GM13976 (cell line): ENCODE data around the gene BPI.

Experiments
- DNase-seq: peaks from one replicate; pipeline ENCODE4 v3.0.0; 2012; ENCODE audit warnings: low spot score
- CTCF ChIP-seq: IDR thresholded peaks from 2 replicates; pipeline ENCODE4 v1.5.1; 2012; ENCODE audit warnings: borderline replicate concordance, mild to moderate bottlenecking; ENCODE audit not compliant: insufficient read depth; ENCODE audit errors: extremely low read depth, missing control alignments, control extremely low read depth
- in situ Hi-C: fragments of 300-500 bp; cut with MboI; formaldehyde crosslinking; loops from one replicate; pipeline ENCODE4 v1.12.0; 2022; ENCODE audit warnings: low sequenced_read_pairs, mixed read lengths, inconsistent platforms; ENCODE audit not compliant: unreplicated experiment

The BPI gene

DNA sequence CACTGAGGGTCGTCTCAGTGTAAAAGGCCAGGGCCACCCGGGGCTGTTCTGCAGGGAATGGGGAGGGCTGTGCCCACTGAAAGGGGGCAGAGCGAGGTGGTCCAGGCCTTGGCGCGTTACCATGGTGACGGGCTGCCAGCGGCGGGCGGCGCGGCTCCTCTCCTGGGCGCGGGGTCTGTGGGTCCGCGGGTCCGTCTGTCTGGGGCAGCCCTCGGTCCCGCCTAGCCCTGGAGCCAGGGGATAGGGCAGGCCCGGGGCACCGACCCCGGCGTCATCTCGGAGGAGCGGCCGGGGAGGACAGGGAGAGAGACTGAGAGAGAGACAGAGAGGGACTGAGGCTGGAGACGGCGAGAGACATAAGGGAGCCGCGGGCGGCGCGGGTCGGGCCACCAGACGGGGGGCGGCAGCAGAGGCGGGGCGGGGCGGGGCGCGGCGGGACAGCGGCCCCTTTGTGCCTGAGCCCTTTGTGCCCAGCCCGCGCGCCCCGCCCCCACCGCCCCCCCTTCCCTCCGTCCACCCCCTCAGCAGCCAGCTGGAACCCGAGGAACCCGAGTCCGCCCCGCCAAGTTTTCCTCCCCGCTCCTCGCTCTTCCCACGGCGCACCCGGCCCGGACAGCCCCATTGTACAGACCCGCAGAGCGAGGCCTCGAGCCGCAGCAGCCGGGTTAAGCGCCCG lies 43.4 kb upstream of the BPI start, which contains the start of gene KIAA1755:
Gene KIAA1755, minus strand, starts transcription at position 358 of the 676 bp plus-strand sequence. Its CDS starts 235 bp downstream, at position 123.
- no peak for TF ChIP-seq CTCF
- in situ Hi-C loops = no loop called here
- DNase-seq = no peak

- in situ Hi-C loops = no loop called here
- no peak for TF ChIP-seq CTCF
- no peak for DNase-seq
These were observed 42.9 kb upstream of the BPI start for GRCh38 chr20:38261054-38261390.

DNA sequence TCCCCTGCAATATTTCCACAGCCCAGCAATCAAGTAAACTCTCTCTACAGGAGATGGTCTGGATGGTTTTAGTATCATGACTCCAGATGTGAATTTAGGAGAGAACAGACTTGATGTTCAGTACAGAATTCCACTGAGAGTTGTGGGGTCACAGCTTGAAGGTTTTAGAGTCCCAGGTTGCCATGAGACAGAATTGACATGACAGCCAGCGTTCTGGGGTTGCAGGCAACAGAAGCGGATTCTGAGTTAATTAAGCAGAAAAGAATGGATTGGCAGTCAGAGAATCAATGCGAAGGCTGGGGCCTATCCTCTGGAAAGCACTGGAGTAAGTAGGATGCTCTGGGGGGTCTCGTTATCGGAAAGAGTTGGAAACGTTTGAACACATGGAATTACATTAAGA lies 41.0 kb upstream of the BPI start:
- no peak for DNase-seq
- TF ChIP-seq CTCF = no peak
- in situ Hi-C loops = no loop called here

- TF ChIP-seq CTCF = no peak
These were observed 37.5 kb upstream of the BPI start for GRCh38 chr20:38266426-38266825.

GRCh38 chr20:38267296-38267695 lies 36.7 kb upstream of the BPI start:
- DNase-seq = no peak
- in situ Hi-C loops = no loop called here
- TF ChIP-seq CTCF = no peak

More at GRCh38 chr20:38266426-38266825, 37.5 kb upstream of the BPI start:
- in situ Hi-C loops = no loop called here
- no peak for DNase-seq

- no peak for TF ChIP-seq CTCF
- in situ Hi-C loops = no loop called here
- DNase-seq = no peak
These were observed 35.9 kb upstream of the BPI start for GRCh38 chr20:38267901-38268514.
